Stimulated activated CD4-positive, alpha-beta T cell treated with anti-CD3 and anti-CD28 coated beads, Interleukin-2, amount 100 ng/mL, for 24 hours (primary cell): ENCODE results near the gene NDUFS8.
A peak's percentile ranks its signal among the peaks of the same experiment; 100 is the strongest.
"Not testable (repeated sequence)": the region's sequence is repeated elsewhere in the genome, so short reads cannot be mapped to it uniquely, and the experiment has no call there.

Source experiments
- DNase-seq, 2 donors: peaks; one replicate each; pipeline ENCODE4 v3.0.0-alpha.2; 2020

Gene NDUFS8

DNA sequence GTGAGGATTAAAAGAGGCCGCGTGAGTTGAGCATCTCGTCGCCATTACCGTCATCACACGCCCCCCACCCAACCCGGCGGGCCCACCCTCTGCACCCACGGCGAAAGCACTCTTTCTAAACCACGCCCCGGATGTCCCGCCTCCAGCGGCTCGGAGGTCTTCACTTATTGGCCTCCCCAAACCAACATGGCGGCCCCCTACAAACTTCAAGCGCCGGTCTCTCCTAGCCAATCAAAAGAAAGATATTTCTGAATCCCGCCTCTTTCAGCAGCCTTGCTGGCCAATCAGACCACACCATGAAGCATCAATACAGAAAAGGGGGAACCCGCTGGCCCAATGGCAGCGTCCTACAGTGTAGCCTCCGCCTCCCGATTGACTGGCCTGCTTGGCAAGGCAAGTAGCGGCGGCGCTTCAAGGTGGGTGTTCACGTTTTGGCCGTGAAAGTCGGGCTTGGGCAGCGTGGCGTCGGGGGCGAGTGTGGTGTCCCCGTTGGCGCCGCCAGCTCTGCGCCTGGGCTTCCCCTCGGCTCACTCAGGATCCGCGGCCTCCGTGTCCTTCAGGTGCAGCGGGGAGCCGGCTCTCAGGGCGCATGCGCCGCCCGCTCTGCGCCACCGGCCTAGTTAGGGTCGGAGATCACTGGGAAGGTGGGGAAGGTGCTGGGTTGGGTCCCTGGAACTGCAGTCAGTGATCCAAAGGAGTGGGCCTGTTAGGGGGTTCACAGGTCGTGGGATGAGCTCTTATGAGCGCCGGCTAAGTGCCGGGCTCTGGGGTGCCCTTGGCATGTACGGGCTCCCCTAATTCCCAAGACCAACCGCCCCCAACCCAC is at the start of gene NDUFS8:
Gene NDUFS8 (plus strand): TSS at position 364 of the 826 bp plus-strand sequence. CDS start 1,471 bp downstream, outside the sequence.
- DNase-seq: peak; percentile 98 to 99

DNA sequence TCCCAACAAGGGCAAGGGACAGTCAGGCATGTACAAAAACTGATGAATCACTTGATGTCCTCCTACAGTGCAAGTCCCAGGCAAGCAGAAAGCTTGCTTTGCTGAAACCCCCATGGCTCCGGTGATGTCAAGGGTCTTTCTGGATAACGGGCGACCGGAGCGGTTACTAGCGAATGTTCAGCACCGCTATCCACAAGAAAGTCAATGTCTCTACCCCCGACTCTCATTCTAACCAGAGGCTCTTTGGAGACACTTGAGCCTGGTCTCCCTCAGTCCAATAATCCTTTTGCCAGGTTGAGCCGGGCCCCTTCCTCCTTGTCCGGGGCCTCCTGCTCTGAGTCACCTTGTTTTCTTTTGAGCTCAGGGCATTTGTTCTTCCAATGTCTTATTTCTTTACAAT is 49.3 kb upstream of the NDUFS8 start:
- not testable (repeated sequence) for DNase-seq

DNA sequence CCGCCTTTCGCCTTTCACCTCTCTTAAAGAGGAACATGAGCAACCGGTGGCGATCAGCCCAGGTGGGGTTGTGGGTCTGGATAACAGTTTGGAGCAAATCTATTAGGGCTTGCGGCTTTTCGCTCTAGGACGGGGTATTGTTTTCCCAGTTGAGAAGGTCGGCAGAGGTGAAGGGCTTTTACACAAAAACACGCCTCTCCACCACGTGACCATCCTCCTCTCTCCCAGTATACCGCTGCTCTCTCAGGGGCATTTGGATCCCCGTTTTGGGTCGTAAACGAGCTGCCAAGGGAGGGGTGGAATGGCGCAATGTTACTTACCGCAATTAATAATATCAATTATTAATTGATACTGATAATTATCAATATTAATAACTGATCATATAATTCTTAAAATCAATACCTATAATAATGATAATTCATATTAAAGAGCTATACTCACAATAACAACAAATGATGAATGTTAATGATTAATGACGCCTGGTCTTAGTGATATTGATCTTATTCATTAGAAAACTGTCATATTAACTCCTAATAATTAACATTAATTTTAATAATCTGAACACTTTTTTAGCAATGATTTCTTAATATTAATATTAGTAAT is 48.1 kb upstream of the NDUFS8 start:
- DNase-seq: not testable (repeated sequence)

DNA sequence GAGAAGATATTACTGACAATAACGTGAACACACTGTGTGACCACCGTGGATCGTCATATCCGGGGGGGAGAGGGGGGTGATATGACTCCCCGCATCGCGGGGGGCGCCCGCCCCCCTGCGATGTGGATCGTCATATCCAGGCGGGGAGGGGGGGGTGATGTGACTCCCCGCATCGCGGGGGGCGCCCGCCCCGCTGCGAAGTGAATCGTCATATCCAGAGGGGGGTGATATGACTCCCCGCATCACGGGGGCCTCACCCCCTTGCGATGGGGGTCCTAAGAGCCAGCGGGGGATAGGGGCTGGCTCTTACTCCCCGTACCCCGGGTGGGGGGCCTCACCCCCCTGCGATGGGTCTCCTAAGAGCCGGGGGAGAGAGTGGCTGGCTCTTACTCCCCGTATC is 46.5 kb upstream of the NDUFS8 start:
- DNase-seq: no peak

DNA sequence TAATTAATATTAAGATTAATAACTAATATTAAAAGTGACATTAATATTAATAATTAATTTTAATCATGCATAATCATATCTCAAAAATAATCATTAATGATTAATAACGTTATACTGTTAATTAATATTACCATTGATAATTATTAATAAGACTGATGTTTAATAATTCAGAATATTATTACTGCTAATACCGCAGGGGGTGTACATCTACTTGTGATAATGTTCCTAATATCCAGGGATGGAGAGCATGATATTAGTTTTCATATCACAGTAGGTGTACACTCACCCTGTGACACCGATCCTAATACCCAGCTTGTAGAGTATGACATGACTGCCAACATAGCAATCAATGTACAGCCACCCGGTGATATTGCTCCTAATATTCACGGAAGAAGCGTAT is 45.2 kb upstream of the NDUFS8 start:
- DNase-seq: not testable (repeated sequence)

DNA sequence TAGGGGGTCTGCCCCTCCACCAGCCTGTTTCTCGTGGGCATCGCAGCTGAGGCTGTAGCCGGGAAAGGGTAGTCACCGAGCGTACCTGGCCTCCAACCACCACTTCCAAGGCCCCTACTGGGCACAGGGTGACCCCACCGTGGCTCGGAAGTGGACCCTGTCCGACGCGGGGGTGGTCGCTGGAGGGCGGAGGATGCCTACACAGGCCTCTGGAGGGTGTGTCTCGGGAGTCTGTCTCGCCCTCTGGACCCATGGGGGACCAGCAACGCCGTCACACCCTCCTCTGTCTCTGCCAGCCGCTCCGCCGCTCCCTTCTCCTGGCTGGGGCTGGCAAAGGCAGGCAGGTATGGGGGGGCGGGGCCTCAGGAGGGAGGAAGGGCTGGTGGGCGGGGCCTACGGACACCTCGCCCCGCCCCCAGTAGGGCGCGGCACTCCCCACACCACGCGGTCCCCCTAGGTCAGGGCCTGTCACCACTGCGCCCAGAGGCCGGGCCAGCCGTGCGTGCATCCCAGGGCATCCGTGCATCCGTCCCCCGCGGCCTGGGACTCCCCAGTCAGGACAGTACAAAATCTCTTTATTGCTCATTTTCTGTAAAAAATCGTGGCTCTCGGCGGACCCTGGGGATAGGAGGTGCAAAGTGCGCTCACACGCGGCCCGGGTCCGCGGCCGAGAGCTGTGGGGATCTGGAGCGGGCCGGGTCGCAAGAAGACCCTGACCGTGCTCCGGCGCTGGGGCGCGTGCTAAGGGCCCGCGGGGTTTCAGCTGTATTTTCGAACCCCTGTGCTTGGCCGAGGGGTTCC is 39.7 kb upstream of the NDUFS8 start:
- DNase-seq: not testable (repeated sequence)

DNA sequence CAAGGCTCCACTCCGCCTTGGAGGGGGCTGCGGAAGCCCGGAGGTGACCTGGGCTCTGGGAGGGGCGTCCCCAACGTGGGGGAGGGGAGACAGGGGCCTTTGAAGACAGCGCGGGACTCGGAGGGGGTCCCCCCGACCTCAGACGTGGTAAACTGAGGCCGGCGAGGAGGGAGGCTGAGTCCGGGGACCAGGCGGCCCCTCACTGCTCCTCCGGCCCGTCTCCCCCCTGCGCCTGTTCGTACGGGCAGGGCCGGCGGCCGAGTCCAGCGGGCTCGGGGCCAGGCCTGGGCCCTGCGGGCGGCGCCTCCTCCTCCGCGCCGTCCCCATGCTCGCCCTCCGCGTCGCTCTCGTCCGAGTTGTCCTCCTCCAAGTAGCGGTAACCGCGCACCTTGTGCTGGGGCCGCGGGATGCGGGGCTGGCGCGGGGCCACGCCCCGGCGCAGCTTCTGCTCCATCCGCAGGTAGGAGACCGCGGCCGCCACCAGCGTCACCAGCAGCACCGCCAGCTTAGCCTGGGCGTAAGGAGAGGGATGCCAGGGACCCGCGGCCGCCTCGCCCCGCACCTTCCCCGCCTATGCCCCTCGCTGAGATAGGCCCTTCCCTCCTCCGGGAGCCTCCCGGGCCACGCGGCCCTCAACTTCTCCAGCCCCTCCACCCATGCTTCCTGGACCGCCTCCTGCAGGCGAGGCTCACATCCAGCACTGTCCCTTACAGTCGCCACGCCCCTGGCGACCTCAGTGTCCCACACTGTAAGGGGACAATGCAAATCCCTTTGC is 38.9 kb upstream of the NDUFS8 start:
- not testable (repeated sequence) for DNase-seq

DNA sequence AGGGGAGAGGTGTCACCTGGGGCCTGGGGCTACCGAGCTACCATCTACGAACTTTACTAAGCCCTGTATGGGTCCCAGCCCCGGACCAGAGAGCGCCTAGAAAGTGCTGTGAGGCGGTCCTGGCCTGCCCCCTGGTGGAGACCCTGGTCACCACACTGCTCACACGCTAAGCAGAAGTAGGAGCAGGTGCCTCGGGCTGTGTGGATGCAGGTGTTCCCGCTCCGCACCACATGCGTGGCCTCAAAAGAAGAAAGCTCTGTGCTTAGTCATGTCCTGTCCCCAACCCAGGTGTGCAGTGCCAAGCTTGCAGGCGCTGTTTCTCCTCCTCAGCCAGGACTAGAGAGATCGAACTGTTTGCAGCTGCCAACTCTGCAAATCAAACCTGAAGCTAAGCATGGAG is 36.7 kb upstream of the NDUFS8 start:
- peak; percentile 45 to 51 for DNase-seq

DNA sequence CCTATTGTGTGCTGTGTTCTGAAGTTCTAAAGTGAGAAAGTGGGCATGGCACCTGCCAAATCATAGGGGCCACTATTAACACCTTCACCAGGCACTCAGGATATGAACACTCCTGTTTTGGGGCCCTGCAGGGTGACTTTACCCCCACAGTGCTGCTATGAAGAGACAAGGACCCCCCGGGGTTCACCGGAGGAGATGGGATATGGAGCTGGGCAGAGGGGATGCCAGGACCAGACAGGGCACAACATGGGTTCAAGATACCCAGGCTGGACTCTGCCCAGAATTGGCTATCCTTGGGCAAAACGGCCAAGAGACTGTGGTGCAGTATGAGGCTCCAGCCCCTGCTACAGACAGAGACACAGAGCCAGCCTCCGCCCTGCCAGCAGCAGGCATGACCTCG is 36.1 kb upstream of the NDUFS8 start:
- not testable (repeated sequence) for DNase-seq

DNA sequence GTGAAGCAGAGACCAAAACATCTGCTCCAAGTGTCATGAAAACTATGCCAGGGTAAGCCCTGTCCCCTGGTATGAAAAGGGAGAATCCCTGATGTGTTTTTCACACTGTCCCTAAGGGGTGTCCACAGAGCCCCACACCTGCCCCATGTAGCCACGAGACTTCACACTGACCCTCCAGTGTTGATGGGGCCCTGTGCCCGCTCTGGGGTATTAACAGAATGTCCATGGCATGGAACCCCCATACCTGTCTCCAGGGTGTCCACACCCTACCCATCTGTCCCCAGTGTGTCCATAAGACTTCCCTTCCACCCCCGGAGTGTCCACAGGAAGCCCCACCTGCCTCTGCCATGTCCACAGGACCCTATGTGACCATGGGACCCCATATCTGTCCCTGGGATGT is 35.4 kb upstream of the NDUFS8 start:
- not testable (repeated sequence) for DNase-seq

DNA sequence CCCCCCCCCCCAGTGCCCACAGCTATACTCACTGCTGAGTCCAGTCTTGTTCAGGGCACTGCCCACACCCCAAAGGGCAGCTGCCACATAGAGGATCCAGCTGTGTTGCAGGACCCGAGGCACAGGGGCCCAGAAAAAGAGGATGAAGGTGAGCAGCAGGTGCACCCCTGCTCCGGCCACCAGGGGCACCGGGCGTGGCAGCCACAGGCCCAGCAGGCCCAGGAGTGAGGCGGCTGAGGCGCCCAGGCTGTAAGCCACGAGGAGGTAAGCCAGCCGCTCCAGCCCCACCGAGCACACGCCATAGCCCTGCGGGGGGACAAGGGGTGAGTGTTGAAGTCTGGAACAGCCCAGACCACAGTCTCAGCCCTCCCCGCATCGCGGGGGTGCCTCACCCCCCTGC is 34.9 kb upstream of the NDUFS8 start:
- not testable (repeated sequence) for DNase-seq

DNA sequence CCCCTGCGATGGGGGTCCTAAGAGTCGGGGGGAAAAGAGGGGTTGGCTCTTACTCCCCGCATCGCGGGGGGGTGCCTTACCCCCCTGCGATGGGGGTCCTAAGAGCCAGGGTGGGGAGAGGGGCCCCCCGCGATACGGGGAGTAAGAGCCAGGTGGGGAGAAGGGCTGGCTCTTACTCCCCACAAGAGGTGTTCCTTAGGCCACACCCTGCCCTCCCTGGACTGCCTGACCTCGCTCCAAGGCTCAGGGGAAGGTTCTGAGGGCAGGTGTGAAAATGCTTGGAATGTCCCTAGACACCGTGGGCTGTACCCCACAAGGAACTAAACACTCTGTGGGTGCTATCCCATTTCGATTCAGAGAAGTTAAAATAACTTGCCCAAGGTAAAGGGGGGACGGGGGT is 34.4 kb upstream of the NDUFS8 start:
- DNase-seq: no peak

DNA sequence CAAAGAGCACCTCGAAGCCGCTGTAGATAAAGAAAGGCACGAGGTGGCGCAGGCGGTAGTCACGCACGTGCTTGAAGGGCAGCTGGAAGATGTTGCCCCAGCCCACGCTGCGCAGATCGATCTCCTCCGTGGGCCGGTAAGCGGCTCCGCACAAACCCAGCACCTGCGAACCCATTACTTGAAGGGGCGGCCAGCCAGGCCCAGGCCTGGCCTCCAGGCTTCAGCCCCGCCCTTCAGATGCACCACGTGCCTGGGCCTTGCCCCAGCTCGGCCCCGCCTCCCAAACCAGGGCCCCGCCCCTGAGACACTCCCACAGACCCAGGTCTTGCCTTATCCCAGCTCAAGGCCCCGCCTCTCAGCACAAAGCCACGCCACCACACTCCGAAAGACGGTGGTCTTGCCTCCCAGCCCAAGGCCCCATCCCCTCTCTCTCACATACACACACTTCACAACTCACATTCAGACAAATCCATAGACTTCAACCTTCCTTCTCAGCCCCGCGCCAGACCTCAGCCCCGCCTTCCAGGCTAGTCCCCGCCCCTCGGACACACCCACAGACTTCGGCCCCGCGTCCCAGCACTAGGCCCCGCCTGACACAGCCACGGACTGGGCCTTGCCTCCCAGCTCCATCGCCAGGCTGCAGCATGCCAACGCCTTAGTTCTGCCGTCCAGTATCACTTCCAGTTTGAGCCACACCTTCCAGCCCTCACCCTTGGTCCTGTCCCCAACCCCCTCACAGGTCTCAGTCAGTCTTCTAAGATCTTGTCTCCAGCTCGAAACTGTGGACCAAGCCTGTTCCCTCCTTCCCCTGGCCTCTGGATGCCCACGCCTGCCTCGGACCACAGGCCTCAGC is 33.6 kb upstream of the NDUFS8 start:
- DNase-seq: peak; percentile 40 to 63

DNA sequence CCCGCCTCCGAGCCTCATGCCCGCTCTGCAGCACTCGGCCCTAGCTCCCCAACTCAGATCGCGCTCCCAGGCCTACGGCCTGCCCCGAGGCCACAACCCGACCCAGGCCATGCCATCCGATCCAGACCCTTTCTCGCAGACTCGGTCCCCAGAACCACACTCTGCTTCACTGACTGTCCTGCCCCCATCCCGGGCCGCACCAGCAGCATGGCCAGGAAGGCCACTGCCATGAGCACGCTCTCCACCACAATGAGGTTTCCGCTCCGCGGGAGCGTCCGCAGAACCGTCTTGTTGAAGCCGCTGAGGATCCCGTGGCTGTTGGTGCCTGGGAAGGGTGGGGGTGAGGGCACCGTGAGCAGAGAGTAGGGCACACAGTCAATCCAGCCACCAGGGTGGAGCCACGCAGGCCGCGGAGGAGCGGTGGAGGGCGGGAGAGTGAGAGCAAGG is 33.0 kb upstream of the NDUFS8 start:
- no peak for DNase-seq

DNA sequence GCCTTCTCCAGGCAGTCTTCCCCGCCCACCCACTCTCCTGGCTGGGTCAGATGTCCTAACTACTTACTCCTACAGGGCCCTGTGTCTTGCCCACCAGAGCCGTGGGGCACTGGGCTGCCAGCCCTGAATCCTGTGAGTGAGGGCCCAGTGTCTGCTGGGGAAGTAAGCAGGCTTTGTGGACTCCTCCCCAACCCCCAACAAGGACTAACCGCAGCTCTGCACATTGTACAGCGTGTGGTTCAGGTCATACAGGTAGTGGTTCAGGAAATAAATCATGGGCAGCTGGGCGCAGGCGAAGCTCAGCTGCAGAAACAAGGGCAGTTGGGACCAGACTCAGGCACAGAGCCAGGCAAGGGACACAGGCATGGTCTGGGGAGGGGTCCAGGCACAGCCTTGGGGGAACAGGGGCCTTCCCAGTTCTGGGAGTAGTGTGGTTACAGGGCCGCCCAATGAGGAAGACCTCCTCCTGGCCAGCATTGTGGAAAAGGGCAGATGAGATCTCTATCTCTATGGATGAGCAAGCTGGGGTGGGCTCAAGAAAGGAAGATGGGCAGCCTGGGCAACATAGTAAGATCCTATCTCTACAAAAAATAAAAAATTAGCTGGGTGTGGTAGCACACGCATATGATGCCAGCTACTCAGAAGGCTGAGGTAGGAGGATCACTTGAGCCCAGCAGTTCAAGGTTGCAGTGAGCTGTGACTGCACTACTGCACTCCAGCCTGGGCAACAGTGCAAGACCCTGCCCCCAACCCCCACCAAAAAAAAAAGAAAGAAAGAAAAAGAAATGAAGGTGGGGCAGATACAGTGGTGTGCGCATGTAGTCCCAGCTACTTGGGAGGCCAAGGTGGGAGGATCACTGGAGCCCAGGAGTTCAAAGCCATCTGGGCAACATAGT is 32.1 kb upstream of the NDUFS8 start:
- no peak for DNase-seq

DNA sequence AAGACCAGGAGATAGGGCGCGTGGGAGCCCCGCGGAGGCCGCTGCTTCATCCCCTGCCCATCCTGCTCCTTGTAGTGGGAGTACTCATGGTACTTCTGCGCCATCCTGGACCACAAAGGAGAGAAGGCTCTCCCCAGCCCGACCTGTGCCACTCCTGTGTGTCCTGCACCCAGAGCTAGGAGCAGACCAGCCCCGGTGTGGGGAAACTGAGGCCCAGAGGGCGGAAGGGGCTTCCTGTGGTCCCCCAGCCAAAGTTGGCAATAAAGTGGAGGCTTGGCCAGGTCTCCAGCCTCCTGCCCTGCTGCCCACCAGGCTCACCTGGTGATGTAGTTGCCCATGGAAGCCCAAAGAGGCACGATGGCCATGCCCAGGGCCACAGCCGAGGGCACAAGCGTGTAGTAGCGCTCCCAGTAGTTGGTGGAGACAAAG is 31.3 kb upstream of the NDUFS8 start:
- no peak for DNase-seq

DNA sequence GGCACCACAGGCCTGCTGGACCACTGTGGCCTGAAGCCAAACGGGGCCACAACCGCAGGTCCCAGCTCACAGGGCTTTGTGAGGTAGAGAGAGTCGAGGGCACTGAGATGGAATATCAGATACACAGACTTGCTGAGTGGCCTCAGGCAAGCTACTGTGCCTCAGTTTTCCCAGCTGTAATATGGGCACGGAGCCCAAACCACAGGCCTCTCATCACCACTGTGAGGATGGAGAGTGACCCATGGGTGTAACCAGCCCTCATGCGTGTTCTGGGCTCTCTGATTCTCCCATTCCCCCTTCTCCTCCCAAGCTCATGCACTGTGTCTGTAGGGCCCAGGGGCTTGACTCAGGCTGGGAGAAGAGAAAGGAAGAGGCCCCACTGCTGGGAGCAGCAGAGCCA is 30.8 kb upstream of the NDUFS8 start:
- DNase-seq: no peak

DNA sequence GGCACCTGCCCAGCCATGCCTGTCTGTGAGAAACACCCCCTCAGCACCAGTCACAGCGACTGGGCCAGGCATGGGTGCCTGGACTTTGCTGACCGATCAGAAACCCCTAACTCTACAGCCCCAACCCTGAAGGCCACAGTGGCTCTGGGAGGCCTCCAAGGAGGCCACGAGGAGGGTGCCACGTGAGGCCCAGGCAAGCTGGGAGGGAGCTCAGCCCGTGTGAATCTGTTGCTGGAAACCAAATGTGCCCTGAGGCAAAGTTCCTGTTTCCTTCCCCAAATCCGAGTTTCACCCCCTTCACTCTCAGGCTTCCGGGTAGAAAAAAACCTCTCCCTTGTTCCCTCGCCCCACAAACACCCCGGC is 27.9 kb upstream of the NDUFS8 start:
- DNase-seq: no peak

DNA sequence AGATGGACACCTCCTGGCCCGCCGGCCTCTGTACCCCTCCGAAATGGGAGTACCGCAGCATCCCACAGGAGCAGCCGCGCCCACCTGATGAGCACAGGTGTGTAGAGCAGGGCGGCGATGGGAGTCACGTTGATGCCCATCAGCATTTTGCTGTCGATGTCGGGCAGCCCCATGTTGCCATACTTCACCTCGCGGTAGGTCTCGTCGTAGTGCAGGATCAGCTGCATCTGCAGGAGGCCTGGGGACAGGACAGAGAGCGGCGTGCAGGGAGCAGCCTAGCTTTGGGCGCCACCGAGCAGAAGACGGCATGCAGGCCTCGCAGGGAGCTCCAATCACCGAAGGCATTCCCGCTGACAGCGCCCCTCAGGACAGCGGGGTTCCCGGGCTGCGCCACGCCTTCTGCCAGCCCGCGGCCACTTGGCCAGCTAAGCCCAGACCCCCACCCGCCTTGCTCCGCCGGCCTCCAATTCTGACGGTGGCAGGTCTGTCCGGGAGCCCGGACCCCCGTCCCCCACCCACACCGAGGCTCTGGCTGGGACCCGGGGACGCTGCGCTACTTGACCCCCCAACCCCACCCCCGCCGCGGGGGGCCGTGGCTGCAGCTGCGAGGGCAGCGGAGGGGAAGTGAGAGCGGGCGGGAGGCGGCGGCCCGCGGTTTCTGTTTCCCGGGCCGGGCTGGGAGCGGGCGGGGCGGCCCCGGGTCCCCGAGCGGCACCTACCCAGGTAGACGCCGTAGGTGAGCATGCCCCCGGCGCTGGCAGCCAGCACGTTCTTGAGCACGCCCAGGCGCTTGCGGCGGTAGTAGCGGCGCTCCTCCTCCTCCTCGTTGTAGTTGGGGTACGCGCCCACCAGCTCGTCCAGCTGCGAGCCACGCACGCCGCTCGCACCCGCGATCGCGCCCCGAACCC is 27.3 kb upstream of the NDUFS8 start:
- peak; percentile 48 to 52 for DNase-seq
